Loucy (cell line): ENCODE results near the gene UNC5C.

Source experiments
- H2AFZ ChIP-seq: fragments of 200-600 bp; sonication (generic); 2 replicates; pipeline ENCODE4 v1.6.0; 2016; ENCODE audit warnings: antibody characterized with exemption, mild to moderate bottlenecking, low read length, moderate library complexity
- H3F3A ChIP-seq: fragments of 200-600 bp; 2 replicates; pipeline ENCODE4 v1.6.0; 2016; ENCODE audit warnings: antibody characterized with exemption, low read depth, mild to moderate bottlenecking
- H3K27me3 ChIP-seq: fragments of 200-600 bp; sonication (generic); 2 replicates; pipeline ENCODE4 v1.6.1; 2014; ENCODE audit warnings: low read length, mild to moderate bottlenecking; ENCODE audit not compliant: insufficient read depth, poor library complexity, severe bottlenecking
- H3K36me3 ChIP-seq: fragments of 200-600 bp; sonication (generic); 2 replicates; pipeline ENCODE4 v1.6.1; 2016; ENCODE audit warnings: low read length; ENCODE audit not compliant: insufficient read depth
- H3K4me1 ChIP-seq: fragments of 200-600 bp; sonication (generic); 2 replicates; pipeline ENCODE4 v1.5.1; 2014; ENCODE audit warnings: low read length, mild to moderate bottlenecking; ENCODE audit not compliant: insufficient read depth, poor library complexity, severe bottlenecking
- H3K4me2 ChIP-seq: fragments of 200-600 bp; sonication (generic); 2 replicates; pipeline ENCODE4 v1.6.0; 2014; ENCODE audit warnings: antibody characterized with exemption, low read length, low read depth, mild to moderate bottlenecking; ENCODE audit not compliant: poor library complexity, severe bottlenecking
- H3K4me3 ChIP-seq: fragments of 200-600 bp; sonication (generic); 2 replicates; pipeline ENCODE4 v1.5.1; 2014; ENCODE audit warnings: low read length, mild to moderate bottlenecking, mixed read lengths; ENCODE audit not compliant: poor library complexity, severe bottlenecking
- H3K79me2 ChIP-seq: fragments of 200-600 bp; sonication (generic); 2 replicates; pipeline ENCODE4 v1.6.1; 2014; ENCODE audit warnings: low read length; ENCODE audit not compliant: insufficient read depth
- H3K9ac ChIP-seq: fragments of 200-600 bp; sonication (generic); 2 replicates; pipeline ENCODE4 v1.6.0; 2014; ENCODE audit warnings: mild to moderate bottlenecking, low read depth, low read length, moderate library complexity; ENCODE audit not compliant: poor library complexity, severe bottlenecking
- H3K9me2 ChIP-seq: fragments of 200-600 bp; sonication (generic); replicated peaks from 2 replicates; pipeline ENCODE4 v1.6.1; 2016; ENCODE audit warnings: low read depth, low read length, mixed read lengths
- H3K9me3 ChIP-seq: fragments of 200-600 bp; sonication (generic); 2 replicates; pipeline ENCODE4 v1.6.1; 2014; ENCODE audit warnings: mild to moderate bottlenecking, antibody characterized with exemption, low read length, low read depth; ENCODE audit not compliant: insufficient read depth
- H4K20me1 ChIP-seq: fragments of 200-600 bp; sonication (generic); 2 replicates; pipeline ENCODE4 v1.6.0; 2014; ENCODE audit warnings: antibody characterized with exemption, low read length, mild to moderate bottlenecking; ENCODE audit not compliant: insufficient read depth, poor library complexity, severe bottlenecking
- EZH2phosphoT487 ChIP-seq: fragments of 200-600 bp; IDR thresholded peaks from 2 replicates; pipeline ENCODE4 v1.6.1; 2018; ENCODE audit warnings: antibody characterized with exemption, mild to moderate bottlenecking, moderate library complexity, borderline replicate concordance
- TF ChIP-seq, protein P1 (sequence below): fragments of 200-600 bp; sonication (generic); conservative IDR thresholded peaks from 2 replicates; pipeline ENCODE4 v1.5.1; 2014; ENCODE audit warnings: mild to moderate bottlenecking, antibody characterized with exemption, low read length

Gene UNC5C

DNA sequence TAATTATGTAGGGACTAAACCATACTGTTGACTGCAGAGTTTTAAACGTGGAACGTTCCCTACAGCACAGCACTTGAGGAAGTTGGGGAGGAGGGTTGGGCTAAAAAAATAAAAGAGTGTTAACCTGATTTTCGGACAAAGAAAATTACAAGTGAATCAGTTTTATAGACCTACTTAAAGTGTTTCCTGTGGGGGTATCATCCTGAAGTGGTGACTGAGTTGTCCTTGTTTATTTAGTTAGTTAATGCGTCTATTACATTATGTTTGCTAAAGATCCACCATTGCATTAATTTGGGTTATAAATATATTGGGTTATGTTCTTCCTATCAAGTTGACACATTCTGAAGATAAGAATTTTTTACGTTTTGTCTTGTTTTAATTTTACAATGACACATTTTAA lies 14.7 kb downstream of the UNC5C start:
- no peak overlapping the region for H3K4me2 ChIP-seq
- H3K9ac ChIP-seq = no peak overlapping the region
- H3F3A ChIP-seq = no peaks in the 10 kb centered on the region
- no peaks in the 10 kb centered on the region for H3K9me3 ChIP-seq
- TF ChIP-seq EZH2phosphoT487 = no peak
- TF ChIP-seq, protein P1, sequence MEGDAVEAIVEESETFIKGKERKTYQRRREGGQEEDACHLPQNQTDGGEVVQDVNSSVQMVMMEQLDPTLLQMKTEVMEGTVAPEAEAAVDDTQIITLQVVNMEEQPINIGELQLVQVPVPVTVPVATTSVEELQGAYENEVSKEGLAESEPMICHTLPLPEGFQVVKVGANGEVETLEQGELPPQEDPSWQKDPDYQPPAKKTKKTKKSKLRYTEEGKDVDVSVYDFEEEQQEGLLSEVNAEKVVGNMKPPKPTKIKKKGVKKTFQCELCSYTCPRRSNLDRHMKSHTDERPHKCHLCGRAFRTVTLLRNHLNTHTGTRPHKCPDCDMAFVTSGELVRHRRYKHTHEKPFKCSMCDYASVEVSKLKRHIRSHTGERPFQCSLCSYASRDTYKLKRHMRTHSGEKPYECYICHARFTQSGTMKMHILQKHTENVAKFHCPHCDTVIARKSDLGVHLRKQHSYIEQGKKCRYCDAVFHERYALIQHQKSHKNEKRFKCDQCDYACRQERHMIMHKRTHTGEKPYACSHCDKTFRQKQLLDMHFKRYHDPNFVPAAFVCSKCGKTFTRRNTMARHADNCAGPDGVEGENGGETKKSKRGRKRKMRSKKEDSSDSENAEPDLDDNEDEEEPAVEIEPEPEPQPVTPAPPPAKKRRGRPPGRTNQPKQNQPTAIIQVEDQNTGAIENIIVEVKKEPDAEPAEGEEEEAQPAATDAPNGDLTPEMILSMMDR = no peak
- no peak overlapping the region for H2AFZ ChIP-seq
- no peaks in the 10 kb centered on the region for H3K79me2 ChIP-seq
- H4K20me1 ChIP-seq = no peaks in the 10 kb centered on the region
- H3K9me2 ChIP-seq = no peaks in the 10 kb centered on the region
- H3K27me3 ChIP-seq = no peaks in the 10 kb centered on the region
- no peaks in the 10 kb centered on the region for H3K36me3 ChIP-seq
- H3K4me3 ChIP-seq = no peak overlapping the region
- peaks cover 35% of the 10 kb centered on the region for H3K4me1 ChIP-seq

DNA sequence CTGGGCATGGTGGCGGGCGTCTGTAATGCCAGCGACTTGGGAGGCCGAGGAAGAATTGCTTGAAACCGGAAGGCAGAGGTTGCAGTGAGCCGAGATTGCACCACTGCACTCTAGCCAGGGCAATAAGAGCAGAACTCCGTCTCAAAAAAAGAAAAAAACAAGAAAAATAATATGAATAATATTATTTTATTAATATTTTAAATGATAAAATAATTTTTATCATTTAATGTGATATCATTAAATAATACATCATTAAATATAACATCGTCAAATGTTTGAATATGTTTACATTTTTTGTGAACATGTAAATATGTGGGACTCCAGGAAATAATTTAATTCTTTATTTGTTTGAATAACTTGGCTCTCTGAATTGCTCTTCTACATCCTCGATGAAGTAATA lies 15.5 kb downstream of the UNC5C start:
- TF ChIP-seq, protein P1 = no peak
- no peak for TF ChIP-seq EZH2phosphoT487
- no peak overlapping the region for H3K4me3 ChIP-seq
- no peaks in the 10 kb centered on the region for H3K36me3 ChIP-seq
- H3K9me2 ChIP-seq = no peaks in the 10 kb centered on the region
- no peak overlapping the region for H2AFZ ChIP-seq
- H3K4me1 ChIP-seq = peaks cover 35% of the 10 kb centered on the region
- no peaks in the 10 kb centered on the region for H3K9me3 ChIP-seq
- H4K20me1 ChIP-seq = no peaks in the 10 kb centered on the region
- no peak overlapping the region for H3K4me2 ChIP-seq
- no peaks in the 10 kb centered on the region for H3K79me2 ChIP-seq
- H3K9ac ChIP-seq = no peak overlapping the region
- no peaks in the 10 kb centered on the region for H3K27me3 ChIP-seq
- no peaks in the 10 kb centered on the region for H3F3A ChIP-seq

DNA sequence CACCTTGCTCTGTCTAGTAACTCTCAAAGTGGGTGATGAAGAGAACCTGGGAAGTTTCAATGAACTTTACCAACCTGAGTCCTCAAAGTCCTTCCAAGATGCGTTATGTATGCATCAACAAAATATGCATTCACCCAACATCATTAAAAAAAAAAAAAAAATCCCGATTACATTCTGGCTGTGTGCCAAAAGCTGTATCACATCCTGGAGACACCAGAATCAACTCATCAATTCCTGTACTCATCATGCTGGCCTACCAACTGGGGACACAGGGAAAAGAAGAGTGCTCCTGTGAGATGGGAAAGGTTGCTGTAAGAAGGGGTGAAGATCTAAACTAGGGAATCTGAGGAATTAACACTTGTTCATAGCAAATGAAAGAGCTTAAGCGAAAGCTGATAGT lies 16.5 kb downstream of the UNC5C start:
- Histone ChIP-seq H3K4me1 (peaks cover 35% of the 10 kb centered on the region), H3K9me2 (no peaks in the 10 kb centered on the region), H3F3A (no peaks in the 10 kb centered on the region), H2AFZ (no peak overlapping the region), H4K20me1 (no peaks in the 10 kb centered on the region), H3K36me3 (no peaks in the 10 kb centered on the region), H3K9ac (no peak overlapping the region), H3K79me2 (no peaks in the 10 kb centered on the region), H3K4me2 (no peak overlapping the region), H3K4me3 (no peak overlapping the region), H3K27me3 (no peaks in the 10 kb centered on the region), H3K9me3 (no peaks in the 10 kb centered on the region)
- TF ChIP-seq EZH2phosphoT487 = no peak
- TF ChIP-seq, protein P1 = no peak
